Stimulated activated naive CD8-positive, alpha-beta T cell treated with anti-CD3 and anti-CD28 coated beads, Interleukin-15, amount 100 ng/mL, for 72 hours (primary cell): ENCODE measurements around the gene KITLG.

Experiments
- ATAC-seq: fragments of 150-1000 bp; cut with Tn5 transposase; 2 replicates; pipeline ENCODE4 v1.10.0; 2021; ENCODE audit warnings: mild to moderate bottlenecking, moderate library complexity
- DNase-seq, 2 donors: peaks; one replicate each; pipeline ENCODE4 v3.0.0; 2021 to 2022
- H3K27ac Mint-ChIP-seq, 2 donors: one replicate each; pipeline ENCODE4 v1.8.0; 2022; ENCODE audit warnings: mild to moderate bottlenecking in 2 of 2, mixed read lengths in 2 of 2, moderate library complexity in 2 of 2
- H3K27me3 Mint-ChIP-seq: one replicate; pipeline ENCODE4 v1.8.0; 2022; ENCODE audit warnings: mixed read lengths
- H3K4me1 Mint-ChIP-seq: one replicate; pipeline ENCODE4 v1.8.0; 2022; ENCODE audit warnings: mild to moderate bottlenecking, mixed read lengths
- H3K4me3 Mint-ChIP-seq, 2 donors: one replicate each; pipeline ENCODE4 v1.8.0; 2022; ENCODE audit warnings: mild to moderate bottlenecking in 2 of 2, mixed read lengths in 2 of 2, moderate library complexity in 1 of 2
- H3K9me3 Mint-ChIP-seq, 2 donors: one replicate each; pipeline ENCODE4 v1.8.0; 2022; ENCODE audit warnings: mixed read lengths in 2 of 2

Gene KITLG

GRCh38 chr12:88585077-88585476 lies 4.8 kb upstream of the KITLG start:
- Mint-ChIP-seq H3K4me1 (peaks cover 6% of the 10 kb centered on the region), H3K27me3 (peaks cover 10% of the 10 kb centered on the region), H3K9me3 (peaks cover 16% of the 10 kb centered on the region in 2 donors), H3K27ac (no peak overlapping the region), H3K4me3 (no peak overlapping the region)
- ATAC-seq, result no peak
- DNase-seq, result no peak

GRCh38 chr12:88579601-88580050 lies 645 bp downstream of the KITLG start:
- peak overlapping the region; percentile 79 to 85 for H3K4me3 Mint-ChIP-seq
- DNase-seq, result no peak
- ATAC-seq, result no peak
- H3K27me3 Mint-ChIP-seq, result peaks cover 33% of the 10 kb centered on the region
- no peaks in the 10 kb centered on the region for H3K9me3 Mint-ChIP-seq
- peaks cover 14% of the 10 kb centered on the region for H3K4me1 Mint-ChIP-seq
- no peak overlapping the region for H3K27ac Mint-ChIP-seq

- Mint-ChIP-seq H3K27ac (no peak overlapping the region), H3K4me1 (peaks cover 14% of the 10 kb centered on the region), H3K4me3 (peak overlapping the region in 1 of 2 donors; percentile 9), H3K27me3 (peaks cover 33% of the 10 kb centered on the region), H3K9me3 (no peaks in the 10 kb centered on the region)
- no peak for DNase-seq
- ATAC-seq, result no peak
These were observed 1.1 kb downstream of the KITLG start for GRCh38 chr12:88579161-88579517.

GRCh38 chr12:88578276-88579160 lies 1.8 kb downstream of the KITLG start:
- DNase-seq (no peak), ATAC-seq (no peak)
- H3K4me3 Mint-ChIP-seq, result peak overlapping the region in 1 of 2 donors; percentile 9
- no peak overlapping the region for H3K27ac Mint-ChIP-seq
- peaks cover 33% of the 10 kb centered on the region for H3K27me3 Mint-ChIP-seq
- H3K9me3 Mint-ChIP-seq, result no peaks in the 10 kb centered on the region
- H3K4me1 Mint-ChIP-seq, result peaks cover 14% of the 10 kb centered on the region

GRCh38 chr12:88577537-88577936 lies 2.7 kb downstream of the KITLG start:
- H3K9me3 Mint-ChIP-seq, result no peaks in the 10 kb centered on the region
- H3K4me3 Mint-ChIP-seq, result no peak overlapping the region
- DNase-seq (no peak), ATAC-seq (no peak)
- H3K27me3 Mint-ChIP-seq, result peaks cover 33% of the 10 kb centered on the region
- H3K4me1 Mint-ChIP-seq, result peaks cover 14% of the 10 kb centered on the region
- H3K27ac Mint-ChIP-seq, result no peak overlapping the region

GRCh38 chr12:88576866-88577265 lies 3.4 kb downstream of the KITLG start:
- Mint-ChIP-seq H3K27ac (no peak overlapping the region), H3K4me3 (no peak overlapping the region), H3K9me3 (no peaks in the 10 kb centered on the region), H3K4me1 (peaks cover 14% of the 10 kb centered on the region), H3K27me3 (peaks cover 33% of the 10 kb centered on the region)
- no peak for DNase-seq
- no peak for ATAC-seq

GRCh38 chr12:88575361-88575970 lies 4.8 kb downstream of the KITLG start:
- H3K9me3 Mint-ChIP-seq, result no peaks in the 10 kb centered on the region
- no peak for ATAC-seq

GRCh38 chr12:88574278-88574677 lies 6.0 kb downstream of the KITLG start:
- Mint-ChIP-seq H3K4me3 (no peak overlapping the region), H3K27ac (no peak overlapping the region), H3K9me3 (no peaks in the 10 kb centered on the region), H3K27me3 (peaks cover 15% of the 10 kb centered on the region), H3K4me1 (no peaks in the 10 kb centered on the region)
- ATAC-seq (no peak), DNase-seq (no peak)

More at GRCh38 chr12:88575361-88575970, 4.8 kb downstream of the KITLG start:
- DNase-seq, result no peak
- Mint-ChIP-seq H3K27me3 (peaks cover 27% of the 10 kb centered on the region), H3K27ac (no peak overlapping the region), H3K4me1 (peaks cover 12% of the 10 kb centered on the region), H3K4me3 (no peak overlapping the region)

- H3K27me3 Mint-ChIP-seq, result peaks cover 8% of the 10 kb centered on the region
- no peak overlapping the region for H3K4me3 Mint-ChIP-seq
- H3K27ac Mint-ChIP-seq, result no peak overlapping the region
- ATAC-seq (no peak), DNase-seq (no peak)
- H3K4me1 Mint-ChIP-seq, result no peaks in the 10 kb centered on the region
- no peaks in the 10 kb centered on the region for H3K9me3 Mint-ChIP-seq
These were observed 6.7 kb downstream of the KITLG start for GRCh38 chr12:88573583-88573982.

GRCh38 chr12:88572781-88573549 lies 7.3 kb downstream of the KITLG start:
- DNase-seq (no peak), ATAC-seq (no peak)
- H3K4me1 Mint-ChIP-seq, result no peaks in the 10 kb centered on the region
- no peaks in the 10 kb centered on the region for H3K9me3 Mint-ChIP-seq
- no peak overlapping the region for H3K27ac Mint-ChIP-seq
- peaks cover 2% of the 10 kb centered on the region for H3K27me3 Mint-ChIP-seq
- H3K4me3 Mint-ChIP-seq, result no peak overlapping the region

GRCh38 chr12:88571543-88571942 lies 8.7 kb downstream of the KITLG start:
- Mint-ChIP-seq H3K27me3 (no peaks in the 10 kb centered on the region), H3K27ac (no peak overlapping the region), H3K9me3 (no peaks in the 10 kb centered on the region), H3K4me3 (no peak overlapping the region), H3K4me1 (no peaks in the 10 kb centered on the region)
- DNase-seq (no peak), ATAC-seq (no peak)

GRCh38 chr12:88570103-88570502 lies 10.2 kb downstream of the KITLG start:
- H3K4me3 Mint-ChIP-seq, result no peak overlapping the region
- H3K4me1 Mint-ChIP-seq, result no peaks in the 10 kb centered on the region
- ATAC-seq (no peak), DNase-seq (no peak)
- H3K27me3 Mint-ChIP-seq, result no peaks in the 10 kb centered on the region
- H3K27ac Mint-ChIP-seq, result no peak overlapping the region
- no peaks in the 10 kb centered on the region for H3K9me3 Mint-ChIP-seq

- H3K4me1 Mint-ChIP-seq, result no peaks in the 10 kb centered on the region
- H3K27me3 Mint-ChIP-seq, result no peaks in the 10 kb centered on the region
- ATAC-seq, result no peak
- DNase-seq, result no peak
- no peaks in the 10 kb centered on the region for H3K9me3 Mint-ChIP-seq
- H3K27ac Mint-ChIP-seq, result no peak overlapping the region
- H3K4me3 Mint-ChIP-seq, result no peak overlapping the region
These were observed 13.8 kb downstream of the KITLG start for GRCh38 chr12:88566430-88566829.

GRCh38 chr12:88562846-88563582 lies 17.3 kb downstream of the KITLG start:
- no peaks in the 10 kb centered on the region for H3K27me3 Mint-ChIP-seq
- H3K4me1 Mint-ChIP-seq, result no peaks in the 10 kb centered on the region
- no peaks in the 10 kb centered on the region for H3K9me3 Mint-ChIP-seq
- no peak overlapping the region for H3K4me3 Mint-ChIP-seq
- DNase-seq (no peak), ATAC-seq (no peak)
- H3K27ac Mint-ChIP-seq, result no peak overlapping the region

- DNase-seq, result no peak
- no peak for ATAC-seq
- Mint-ChIP-seq H3K4me1 (no peaks in the 10 kb centered on the region), H3K4me3 (no peak overlapping the region), H3K9me3 (no peaks in the 10 kb centered on the region), H3K27me3 (no peaks in the 10 kb centered on the region), H3K27ac (no peak overlapping the region)
These were observed 18.1 kb downstream of the KITLG start for GRCh38 chr12:88562151-88562550.
